GM19395 (cell line): Measurements from ENCODE around the gene NUP43.
"Not testable (repeated sequence)": the region's sequence is repeated elsewhere in the genome, so short reads cannot be mapped to it uniquely, and the experiment has no call there.

ENCODE experiments used
- ATAC-seq: cut with Tn5 transposase; IDR thresholded peaks from one replicate; pipeline ENCODE4 v1.9.1; 2021; ENCODE audit warnings: mild to moderate bottlenecking, moderate library complexity; ENCODE audit not compliant: unreplicated experiment

NUP43 gene

DNA sequence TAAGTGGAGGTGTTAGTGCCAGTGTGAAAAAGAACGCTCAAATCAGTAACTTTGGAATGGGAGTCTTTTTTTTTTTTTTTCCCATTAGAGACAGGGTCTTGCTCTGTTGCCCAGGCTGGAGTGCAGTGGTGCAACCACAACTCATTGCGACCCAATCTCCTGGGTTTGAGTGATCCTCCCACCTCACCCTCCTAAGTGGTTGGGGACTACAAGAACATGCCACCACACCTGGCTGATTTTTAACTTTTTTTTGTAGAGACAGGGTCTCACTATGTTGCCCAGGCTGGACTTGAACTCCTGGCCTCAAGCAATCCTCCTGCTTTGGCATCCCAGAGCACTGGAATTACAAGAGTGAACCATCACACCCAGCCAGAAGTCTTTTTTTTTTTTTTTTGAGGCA, 48.2 kb downstream of the NUP43 start:
- no peak for ATAC-seq

DNA sequence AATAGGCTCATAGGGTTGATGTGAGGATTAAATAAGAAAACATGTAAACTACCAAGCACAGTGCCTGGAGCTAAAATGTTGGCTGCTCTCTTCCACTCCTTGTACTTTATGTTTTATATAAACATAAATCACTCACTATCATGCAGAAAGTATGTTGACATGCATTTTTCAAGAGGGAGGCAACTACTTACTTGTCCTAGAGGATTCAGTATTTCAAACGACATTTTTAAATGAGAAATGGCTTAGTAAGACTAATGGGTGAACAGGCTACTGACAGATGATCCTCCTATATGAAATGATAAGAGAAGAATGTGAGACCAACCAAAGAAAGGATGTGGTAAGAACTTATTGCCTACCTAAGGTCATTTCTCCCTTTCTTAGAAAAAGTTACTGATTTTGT, 49.4 kb downstream of the NUP43 start:
- no peak for ATAC-seq

GRCh38 chr6:149694921-149695320, 51.4 kb downstream of the NUP43 start:
- no peak for ATAC-seq

- no peak for ATAC-seq
Measured at GRCh38 chr6:149691201-149691600, 55.1 kb downstream of the NUP43 start.

DNA sequence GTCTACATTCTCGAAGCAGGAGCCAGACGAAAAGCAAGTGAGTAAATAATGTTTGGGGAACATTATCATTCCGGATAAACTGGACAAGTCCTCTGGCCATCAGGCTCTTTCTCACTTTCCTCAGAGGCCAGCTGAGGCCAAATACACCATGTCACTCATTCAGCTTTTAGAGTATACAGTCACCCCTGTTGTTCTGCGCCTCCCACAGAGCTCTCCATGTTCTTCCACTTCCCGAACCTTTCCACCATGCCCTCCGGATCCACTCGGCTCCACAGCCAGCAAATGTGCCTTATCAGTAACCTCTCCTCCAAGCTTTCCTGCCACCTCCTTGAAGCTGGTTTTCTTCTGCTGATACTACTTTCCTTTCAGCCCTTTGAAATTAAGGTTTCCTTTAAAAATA, 60.1 kb downstream of the NUP43 start:
- no peak for ATAC-seq

DNA sequence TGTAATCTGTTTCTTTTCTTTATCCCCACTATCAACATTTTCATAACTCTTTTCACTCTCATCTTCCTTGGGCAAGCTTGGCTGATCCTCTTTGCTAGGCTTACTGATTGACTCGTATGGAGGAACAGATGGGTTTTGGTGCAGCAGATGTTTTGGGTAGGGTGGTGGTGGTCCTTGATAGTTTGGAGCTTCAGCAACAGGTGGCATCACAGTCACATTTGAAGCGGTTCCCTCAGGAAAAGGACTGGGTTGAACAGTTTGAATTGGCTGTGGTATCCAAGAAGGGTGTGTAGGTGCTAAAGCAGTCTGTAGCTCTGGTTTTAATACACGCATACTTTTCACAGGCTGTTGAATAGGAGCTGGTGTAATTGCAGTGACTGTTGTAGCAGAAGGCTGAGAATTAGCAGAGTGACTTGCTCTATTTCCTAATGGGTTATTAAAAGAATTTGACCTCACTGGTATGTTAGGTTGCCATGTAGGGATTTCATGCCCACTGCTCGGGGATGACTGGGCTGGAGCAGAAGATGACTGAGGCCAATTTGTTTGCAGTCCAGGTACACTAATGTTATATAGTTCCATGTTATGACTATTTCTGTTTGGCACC, 63.0 kb downstream of the NUP43 start:
- no peak for ATAC-seq

GRCh38 chr6:149681845-149682244, 64.5 kb downstream of the NUP43 start:
- ATAC-seq = not testable (repeated sequence)

DNA sequence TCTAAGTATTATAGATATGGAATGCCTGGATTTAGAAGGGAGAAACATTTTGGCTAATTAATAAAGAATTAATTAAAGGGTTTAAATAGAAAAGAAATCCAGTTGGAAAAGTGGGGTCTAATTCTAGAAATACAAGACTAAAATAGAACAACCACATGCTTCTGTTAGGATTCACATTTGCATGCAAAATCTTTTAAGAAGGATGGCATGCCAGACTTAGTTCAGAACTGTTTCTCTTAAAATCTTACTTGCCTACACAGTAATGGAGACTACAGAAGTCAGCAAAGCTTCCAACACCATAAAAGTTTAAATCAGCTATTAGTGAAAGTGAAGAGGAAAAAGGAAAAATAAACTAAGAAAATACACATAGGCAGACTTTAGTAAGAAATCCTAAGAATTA, 65.1 kb downstream of the NUP43 start:
- no peak for ATAC-seq

- ATAC-seq = no peak
Measured at GRCh38 chr6:149680503-149680902, 65.8 kb downstream of the NUP43 start.
